ENCODE data around the gene PDZRN3.
"Not testable (repeated sequence)": the region's sequence is repeated elsewhere in the genome, so short reads cannot be mapped to it uniquely, and the experiment has no call there.

Gene PDZRN3

GRCh38 chr3:73491287-73491662, 133.5 kb downstream of the PDZRN3 start:
- no peak for DNase-seq (ENCODE audit: low read depth)

GRCh38 chr3:73490453-73491286, 134.1 kb downstream of the PDZRN3 start:
- no peak for DNase-seq (ENCODE audit: low read depth)

GRCh38 chr3:73485877-73486330, 138.8 kb downstream of the PDZRN3 start:
- DNase-seq (ENCODE audit: low read depth) = no peak

- no peak for DNase-seq (ENCODE audit: low read depth)
These were observed 140.0 kb downstream of the PDZRN3 start for GRCh38 chr3:73484656-73485248.

GRCh38 chr3:73481888-73482287, 142.9 kb downstream of the PDZRN3 start:
- DNase-seq (ENCODE audit: low read depth) = no peak

- no peak for DNase-seq (ENCODE audit: low read depth)
These were observed 144.5 kb downstream of the PDZRN3 start for GRCh38 chr3:73480187-73480672.

- no peak for DNase-seq (ENCODE audit: low read depth)
These were observed 145.4 kb downstream of the PDZRN3 start for GRCh38 chr3:73479325-73479724.

- DNase-seq (ENCODE audit: low read depth) = no peak
These were observed 145.9 kb downstream of the PDZRN3 start for GRCh38 chr3:73478858-73479257.

GRCh38 chr3:73475717-73476116, 149.0 kb downstream of the PDZRN3 start:
- DNase-seq (ENCODE audit: low read depth) = no peak

- DNase-seq (ENCODE audit: low read depth) = no peak
These were observed 149.6 kb downstream of the PDZRN3 start for GRCh38 chr3:73475175-73475574.

- no peak for DNase-seq (ENCODE audit: low read depth)
These were observed 150.1 kb downstream of the PDZRN3 start for GRCh38 chr3:73474619-73475018.

- DNase-seq (ENCODE audit: low read depth) = no peak
These were observed 150.8 kb downstream of the PDZRN3 start for GRCh38 chr3:73473898-73474416.

- DNase-seq (ENCODE audit: low read depth) = no peak
These were observed 151.4 kb downstream of the PDZRN3 start for GRCh38 chr3:73473181-73473897.

- no peak for DNase-seq (ENCODE audit: low read depth)
These were observed 152.6 kb downstream of the PDZRN3 start for GRCh38 chr3:73471986-73472787.

GRCh38 chr3:73470860-73471259, 153.9 kb downstream of the PDZRN3 start:
- no peak for DNase-seq (ENCODE audit: low read depth)

- no peak for DNase-seq (ENCODE audit: low read depth)
These were observed 155.4 kb downstream of the PDZRN3 start for GRCh38 chr3:73469331-73469730.

GRCh38 chr3:73467211-73467610, 157.5 kb downstream of the PDZRN3 start:
- DNase-seq (ENCODE audit: low read depth) = no peak

GRCh38 chr3:73465926-73466325, 158.8 kb downstream of the PDZRN3 start:
- no peak for DNase-seq (ENCODE audit: low read depth)

GRCh38 chr3:73464126-73464525, 160.6 kb downstream of the PDZRN3 start:
- DNase-seq (ENCODE audit: low read depth) = not testable (repeated sequence)

GRCh38 chr3:73461547-73461946, 163.2 kb downstream of the PDZRN3 start:
- no peak for DNase-seq (ENCODE audit: low read depth)

GRCh38 chr3:73459711-73460110, 165.0 kb downstream of the PDZRN3 start:
- DNase-seq (ENCODE audit: low read depth) = no peak

GRCh38 chr3:73453666-73454065, 171.1 kb downstream of the PDZRN3 start:
- DNase-seq (ENCODE audit: low read depth) = no peak
